Glutamatergic neuron (in vitro differentiated cells): ENCODE data around the gene FGF8. TPM values are rescaled to one million over a fixed set of nuclear protein-coding genes. Genes with fewer than 3 reads are reported as not detected.

Source experiments
- DNase-seq: peaks from one replicate; pipeline ENCODE4 v3.0.0; 2022
- H3K27ac Mint-ChIP-seq: one replicate; pipeline ENCODE4 v1.8.0; 2020; ENCODE audit warnings: mild to moderate bottlenecking, mixed read lengths, inconsistent platforms; ENCODE audit not compliant: unreplicated experiment
- H3K27me3 Mint-ChIP-seq: one replicate; pipeline ENCODE4 v1.8.0; 2020; ENCODE audit warnings: mild to moderate bottlenecking, moderate library complexity, mixed read lengths, inconsistent platforms; ENCODE audit not compliant: unreplicated experiment
- H3K36me3 Mint-ChIP-seq: one replicate; pipeline ENCODE4 v1.8.0; 2020; ENCODE audit warnings: mild to moderate bottlenecking, mixed read lengths, inconsistent platforms; ENCODE audit not compliant: unreplicated experiment
- H3K4me1 Mint-ChIP-seq: one replicate; pipeline ENCODE4 v1.8.0; 2020; ENCODE audit warnings: mild to moderate bottlenecking, low read depth, mixed read lengths, inconsistent platforms; ENCODE audit not compliant: unreplicated experiment
- H3K4me3 Mint-ChIP-seq: one replicate; pipeline ENCODE4 v1.8.0; 2020; ENCODE audit warnings: mild to moderate bottlenecking, mixed read lengths, inconsistent platforms; ENCODE audit not compliant: unreplicated experiment
- H3K9me3 Mint-ChIP-seq: one replicate; pipeline ENCODE4 v1.8.0; 2020; ENCODE audit warnings: mild to moderate bottlenecking, moderate library complexity, mixed read lengths, inconsistent platforms; ENCODE audit not compliant: unreplicated experiment
- total RNA-seq: library from RNA; stranded (reverse); fragmentation: NEBNext Ultra II Directional; extraction: Animal tissue kit (Norgen Biotek cat#: 25700); gene quantifications from one replicate; pipeline ENCODE4 v1.2.1, GENCODE V29; 2021; ENCODE audit not compliant: unreplicated experiment
- TF ChIP-seq, protein P1 (sequence below): fragments of 200-600 bp; sonication (generic); IDR thresholded peaks from one replicate; pipeline ENCODE4 v1.5.0; 2021; ENCODE audit not compliant: partially characterized antibody, unreplicated experiment

The FGF8 gene
- total RNA-seq, 1 donor from 2014 or later: 1.1 TPM

DNA sequence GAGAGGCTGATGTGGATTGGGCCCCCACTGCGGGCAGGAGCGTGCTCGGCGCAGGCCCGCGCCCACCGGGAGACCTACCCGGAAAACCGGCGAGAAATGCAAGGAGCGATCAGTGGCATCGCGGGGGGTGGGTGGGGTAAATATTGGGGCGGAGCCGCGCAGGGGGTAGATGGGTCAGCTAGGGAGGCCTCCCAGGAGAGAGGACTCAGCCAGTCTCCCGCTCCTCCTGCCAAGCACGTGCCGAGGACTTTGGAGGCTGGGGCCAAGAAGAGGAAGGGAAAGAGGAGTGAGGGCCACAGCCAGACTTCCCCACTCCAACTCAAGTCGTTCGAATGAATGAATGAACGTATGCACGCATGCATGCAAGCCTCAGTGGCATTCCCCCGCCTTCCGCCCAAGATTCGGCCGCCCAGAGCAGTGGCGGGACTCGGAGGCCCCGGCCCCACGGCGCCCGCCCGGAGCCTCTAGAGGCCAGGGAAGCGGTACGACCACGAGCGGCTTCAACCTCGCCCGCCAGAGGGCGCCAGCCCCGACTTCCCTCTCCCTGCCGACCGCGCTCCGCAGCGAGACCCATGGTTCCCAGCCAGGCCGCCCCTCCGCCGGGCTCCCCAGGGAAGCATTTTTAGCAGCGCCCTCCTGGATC lies 3.8 kb upstream of the FGF8 start:
- no peak overlapping the region for H3K27ac Mint-ChIP-seq
- H3K4me1 Mint-ChIP-seq: peaks cover 23% of the 10 kb centered on the region
- H3K36me3 Mint-ChIP-seq: no peaks in the 10 kb centered on the region
- H3K4me3 Mint-ChIP-seq: peak overlapping the region; percentile 89
- TF ChIP-seq, protein P1, sequence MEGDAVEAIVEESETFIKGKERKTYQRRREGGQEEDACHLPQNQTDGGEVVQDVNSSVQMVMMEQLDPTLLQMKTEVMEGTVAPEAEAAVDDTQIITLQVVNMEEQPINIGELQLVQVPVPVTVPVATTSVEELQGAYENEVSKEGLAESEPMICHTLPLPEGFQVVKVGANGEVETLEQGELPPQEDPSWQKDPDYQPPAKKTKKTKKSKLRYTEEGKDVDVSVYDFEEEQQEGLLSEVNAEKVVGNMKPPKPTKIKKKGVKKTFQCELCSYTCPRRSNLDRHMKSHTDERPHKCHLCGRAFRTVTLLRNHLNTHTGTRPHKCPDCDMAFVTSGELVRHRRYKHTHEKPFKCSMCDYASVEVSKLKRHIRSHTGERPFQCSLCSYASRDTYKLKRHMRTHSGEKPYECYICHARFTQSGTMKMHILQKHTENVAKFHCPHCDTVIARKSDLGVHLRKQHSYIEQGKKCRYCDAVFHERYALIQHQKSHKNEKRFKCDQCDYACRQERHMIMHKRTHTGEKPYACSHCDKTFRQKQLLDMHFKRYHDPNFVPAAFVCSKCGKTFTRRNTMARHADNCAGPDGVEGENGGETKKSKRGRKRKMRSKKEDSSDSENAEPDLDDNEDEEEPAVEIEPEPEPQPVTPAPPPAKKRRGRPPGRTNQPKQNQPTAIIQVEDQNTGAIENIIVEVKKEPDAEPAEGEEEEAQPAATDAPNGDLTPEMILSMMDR: peak; percentile 92
- DNase-seq: peak; percentile 94
- peaks cover 16% of the 10 kb centered on the region for H3K9me3 Mint-ChIP-seq
- peaks cover 20% of the 10 kb centered on the region for H3K27me3 Mint-ChIP-seq

GRCh38 chr10:101778781-101779543 lies 3.0 kb upstream of the FGF8 start:
- DNase-seq: peak; percentile 65
- TF ChIP-seq, protein P1: no peak
- Mint-ChIP-seq H3K36me3 (no peaks in the 10 kb centered on the region), H3K9me3 (peaks cover 16% of the 10 kb centered on the region), H3K27me3 (peaks cover 21% of the 10 kb centered on the region), H3K4me3 (peak overlapping the region; percentile 89), H3K27ac (peak overlapping the region; percentile 5), H3K4me1 (peaks cover 24% of the 10 kb centered on the region)

DNA sequence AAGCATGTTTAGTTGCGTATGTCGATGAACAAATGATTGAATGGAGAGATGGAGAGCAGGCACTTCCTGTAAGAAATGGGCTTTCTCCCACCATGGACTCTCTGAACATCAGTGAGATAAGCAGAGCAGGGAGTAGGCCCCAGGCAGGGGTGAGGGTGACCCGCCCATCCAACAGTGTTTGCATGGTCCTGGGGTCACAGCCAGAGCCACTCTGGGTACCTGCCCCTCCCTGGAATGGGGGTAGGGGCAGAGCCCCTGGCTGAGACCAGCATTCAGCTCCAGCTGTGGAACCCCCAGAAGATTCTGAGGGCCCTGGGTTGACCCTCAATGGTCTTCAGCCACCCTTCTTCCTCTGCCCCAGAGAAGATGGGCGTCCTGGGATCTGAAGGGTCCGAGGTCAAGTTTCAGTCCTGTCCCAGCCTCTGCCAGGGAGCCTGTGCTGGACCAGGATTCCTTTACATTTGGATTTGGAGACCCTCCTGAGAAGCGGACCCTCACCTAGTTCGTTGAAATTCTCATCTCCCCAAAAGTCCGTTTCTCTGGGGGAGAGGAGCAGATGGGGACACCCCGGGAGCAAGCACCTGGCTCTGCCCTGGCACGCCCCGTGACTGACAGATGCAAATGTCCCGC lies 2.4 kb upstream of the FGF8 start:
- Mint-ChIP-seq H3K36me3 (no peaks in the 10 kb centered on the region), H3K4me3 (peak overlapping the region; percentile 89), H3K4me1 (peaks cover 26% of the 10 kb centered on the region), H3K27me3 (peaks cover 22% of the 10 kb centered on the region), H3K9me3 (peaks cover 19% of the 10 kb centered on the region), H3K27ac (no peak overlapping the region)
- TF ChIP-seq, protein P1: no peak
- DNase-seq: no peak

DNA sequence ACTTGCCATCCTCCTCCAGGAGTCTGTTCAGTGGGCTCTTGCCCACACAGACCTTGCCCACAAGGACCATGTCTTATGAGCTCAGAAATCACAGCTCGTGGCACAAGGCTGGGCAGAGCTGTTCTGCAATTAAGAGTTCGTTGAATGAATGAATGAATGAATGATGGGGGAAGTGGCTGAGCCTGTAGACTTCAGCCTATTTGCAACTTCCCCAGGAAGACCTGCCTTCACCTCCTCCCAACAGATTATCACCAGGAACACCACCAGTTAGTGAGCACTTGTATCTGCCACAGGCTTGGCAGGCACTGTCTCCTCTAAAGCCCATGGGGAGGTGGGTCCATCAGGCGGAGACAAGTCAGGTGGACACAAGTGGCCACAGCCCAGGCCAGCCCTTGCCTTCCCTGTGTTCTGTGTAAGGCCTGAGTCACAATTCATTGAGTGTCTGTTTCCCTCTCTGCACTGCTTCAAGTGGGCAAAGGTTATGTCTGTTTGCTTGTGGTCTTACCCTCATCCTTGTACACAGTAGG lies 1.8 kb upstream of the FGF8 start:
- no peak for DNase-seq
- Mint-ChIP-seq H3K4me3 (peak overlapping the region; percentile 47), H3K27ac (no peak overlapping the region), H3K9me3 (peaks cover 16% of the 10 kb centered on the region), H3K27me3 (peaks cover 23% of the 10 kb centered on the region), H3K36me3 (no peaks in the 10 kb centered on the region), H3K4me1 (peaks cover 26% of the 10 kb centered on the region)
- TF ChIP-seq, protein P1: no peak
